DMS153 treated with DMSO at 0.1 percent for 48 hours (cell line): ENCODE results near the gene NAA30.

Experiments
- DNase-seq: peaks from one replicate; lab custom pipeline; 2025; ENCODE audit not compliant: unreplicated experiment; lab: John Stamatoyannopoulos, UW

NAA30 gene

GRCh38 chr14:57392830-57393229 is 2.4 kb downstream of the NAA30 start:
- DNase-seq, result no peak

- no peak for DNase-seq
Measured at GRCh38 chr14:57400556-57401494, 10.4 kb downstream of the NAA30 start.

GRCh38 chr14:57401501-57401900 is 11.1 kb downstream of the NAA30 start:
- DNase-seq, result no peak

DNA sequence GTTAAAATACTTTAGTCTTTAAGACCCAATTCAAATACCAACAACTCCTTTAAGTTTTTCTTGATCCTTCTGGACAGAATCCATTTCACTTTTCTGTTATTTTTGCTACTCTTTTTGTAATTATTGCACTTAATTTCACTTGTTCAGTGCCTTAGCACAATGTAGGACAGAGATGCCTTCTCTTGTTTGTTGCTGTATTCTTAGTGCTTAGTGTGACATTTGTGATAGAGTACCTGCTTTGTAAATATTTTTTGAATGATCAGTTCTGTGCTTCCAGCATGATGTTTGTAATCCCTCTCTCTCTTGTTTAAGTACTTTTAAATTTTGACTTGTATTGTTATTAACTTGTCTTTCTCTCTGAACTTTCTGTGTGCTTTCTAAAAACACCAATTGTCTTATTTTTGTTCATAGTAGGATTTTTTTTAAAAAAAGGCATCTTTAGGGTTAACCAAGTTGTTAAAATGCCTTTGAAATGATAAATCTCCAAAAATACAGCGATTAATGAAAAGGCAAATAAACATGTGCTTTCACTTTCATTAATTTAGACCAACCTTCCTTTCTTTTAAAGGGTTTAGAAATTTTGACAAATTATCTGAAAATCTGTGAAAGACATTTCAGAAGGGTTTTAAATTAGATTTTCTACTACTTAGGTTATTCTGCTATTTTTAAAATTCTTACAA is 11.9 kb downstream of the NAA30 start:
- DNase-seq, result no peak

DNA sequence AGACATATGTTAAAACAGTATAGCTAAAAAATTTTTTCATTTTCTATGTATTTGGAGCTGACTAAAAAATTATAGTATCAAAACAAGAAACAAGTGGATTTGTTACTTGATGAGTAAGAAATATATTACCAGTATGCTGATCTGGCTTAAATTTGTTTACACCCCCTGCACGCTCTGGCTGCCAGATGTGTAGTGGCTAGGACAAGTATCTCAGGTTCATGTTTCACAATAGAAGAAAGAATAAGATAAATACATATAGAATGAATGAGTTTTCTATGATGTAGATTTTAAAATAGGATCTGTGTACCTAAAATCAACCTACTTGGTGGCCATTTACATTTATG is 13.1 kb downstream of the NAA30 start:
- no peak for DNase-seq

DNA sequence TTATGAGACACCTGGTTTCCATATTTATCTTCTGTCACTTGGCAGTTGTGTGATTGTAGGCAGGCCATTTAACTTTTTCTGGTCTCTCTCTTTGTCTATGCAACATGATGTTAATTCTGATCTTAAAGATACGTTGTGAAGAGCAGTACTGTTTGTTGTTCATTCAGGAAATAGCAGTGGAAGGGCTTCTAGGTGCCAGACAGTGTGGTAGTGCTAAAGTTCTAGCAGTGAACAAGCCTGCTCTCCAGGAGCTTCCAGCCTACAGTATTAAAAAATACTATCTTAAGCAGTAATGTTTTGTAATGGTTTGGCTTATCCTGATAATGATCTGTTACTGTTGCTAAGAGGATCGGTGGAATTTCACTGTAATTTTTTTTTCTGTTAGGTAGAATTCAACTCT is 15.2 kb downstream of the NAA30 start:
- no peak for DNase-seq

DNA sequence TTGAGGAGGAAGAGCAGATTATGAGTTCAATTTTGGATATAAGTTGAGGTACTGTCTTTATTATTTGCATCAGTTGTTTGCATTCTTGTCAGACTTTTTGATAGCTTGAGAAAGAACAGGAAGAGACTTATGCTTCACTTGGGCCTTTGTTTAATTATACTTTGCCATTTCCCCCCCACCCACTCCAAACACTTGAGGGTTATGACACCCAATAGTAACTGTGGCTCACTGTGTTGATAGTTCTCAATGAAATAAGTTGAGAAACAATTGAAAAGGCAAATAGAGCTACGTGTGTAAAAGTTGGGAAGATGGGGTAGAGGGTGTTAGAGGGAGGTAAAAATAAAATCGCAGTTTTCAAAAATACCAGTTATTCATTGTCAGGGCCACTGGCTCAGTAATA is 17.7 kb downstream of the NAA30 start:
- DNase-seq, result no peak

DNA sequence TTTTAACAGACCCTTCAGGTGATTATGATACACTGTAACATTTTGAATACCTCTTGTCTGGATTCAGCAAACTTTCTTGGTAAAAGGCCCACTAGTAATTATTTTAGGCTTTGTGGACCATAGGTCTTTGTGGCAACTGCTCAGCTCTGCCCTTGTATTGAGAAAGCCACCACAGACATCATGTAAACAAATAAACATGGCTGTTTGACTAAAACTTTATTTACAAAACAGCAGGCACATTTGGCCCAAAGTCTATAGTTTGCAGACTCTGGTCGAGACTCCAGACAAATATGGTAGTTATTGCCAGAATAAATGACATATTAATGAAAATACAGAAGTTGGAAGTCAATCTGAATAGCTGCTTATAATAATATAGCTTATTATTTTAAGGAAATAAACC is 18.2 kb downstream of the NAA30 start:
- no peak for DNase-seq

GRCh38 chr14:57412341-57412740 is 22.0 kb downstream of the NAA30 start:
- no peak for DNase-seq

- DNase-seq, result no peak
Measured at GRCh38 chr14:57413849-57414248, 23.5 kb downstream of the NAA30 start.

DNA sequence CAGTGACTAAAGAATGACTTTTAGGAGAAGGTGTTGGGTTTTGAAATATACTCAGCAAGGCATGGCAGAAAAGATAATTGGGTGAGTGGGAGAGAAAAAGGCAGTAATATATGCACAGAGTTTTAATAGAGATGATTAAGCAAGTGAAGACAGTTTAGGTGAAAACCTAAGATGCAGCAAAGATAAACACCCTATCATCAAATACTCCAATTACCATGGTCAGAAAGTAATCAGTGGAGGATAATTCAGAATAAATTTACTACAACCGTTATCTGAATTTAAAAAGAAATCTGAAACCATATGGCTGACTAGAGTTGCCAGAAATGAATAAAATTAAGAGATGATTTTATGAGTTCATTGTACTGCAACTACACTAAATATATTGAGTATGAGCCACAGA is 26.8 kb downstream of the NAA30 start:
- no peak for DNase-seq

- DNase-seq, result no peak
Measured at GRCh38 chr14:57418999-57419398, 28.6 kb downstream of the NAA30 start.

GRCh38 chr14:57420033-57420432 is 29.6 kb downstream of the NAA30 start:
- DNase-seq, result no peak

DNA sequence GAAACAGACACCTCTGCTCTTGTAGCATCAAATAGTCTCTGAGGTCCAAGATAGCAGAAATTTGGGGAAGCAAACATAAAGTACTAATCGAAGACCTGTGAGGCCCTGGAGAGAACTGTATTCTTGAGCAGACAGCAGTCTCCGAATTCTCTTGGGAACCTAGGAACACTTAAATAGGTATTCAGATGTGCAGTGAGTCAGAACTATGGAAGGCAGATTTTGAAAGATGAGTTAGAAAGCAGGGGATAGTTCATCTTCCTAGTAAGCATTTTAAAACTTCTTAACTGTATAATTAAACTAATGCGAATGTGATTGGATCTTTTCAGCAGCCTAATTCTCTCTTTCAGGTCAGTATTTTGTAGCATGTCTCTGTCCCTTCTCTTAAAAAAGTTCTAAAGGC is 30.6 kb downstream of the NAA30 start:
- no peak for DNase-seq

- no peak for DNase-seq
Measured at GRCh38 chr14:57435923-57436322, 45.5 kb downstream of the NAA30 start.

DNA sequence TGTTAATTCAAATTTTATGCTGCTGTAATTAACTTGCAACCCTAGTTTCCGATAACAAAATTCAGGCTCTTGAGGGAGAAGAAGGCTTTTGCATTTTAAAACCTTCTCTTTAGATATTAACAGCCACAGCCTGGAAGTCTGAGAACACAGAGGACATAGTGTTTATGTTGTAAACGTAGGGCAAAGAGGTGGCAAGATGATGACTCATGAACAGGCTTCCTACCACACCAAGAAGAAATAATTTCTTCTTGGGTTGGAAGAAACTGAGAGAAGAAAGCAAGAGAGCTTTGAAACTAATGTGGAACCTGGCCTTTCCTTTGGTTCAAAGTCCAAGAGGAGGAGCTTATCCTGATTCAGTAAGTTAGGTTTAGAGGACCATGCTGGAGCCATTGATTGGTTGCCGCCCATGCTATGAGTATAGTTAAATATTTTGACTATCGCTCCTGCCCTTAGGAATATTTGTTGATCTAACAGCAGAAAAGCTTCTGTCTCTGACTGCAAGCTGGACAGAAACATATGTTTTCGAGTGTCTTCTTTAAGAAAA is 71.5 kb downstream of the NAA30 start:
- DNase-seq, result no peak

DNA sequence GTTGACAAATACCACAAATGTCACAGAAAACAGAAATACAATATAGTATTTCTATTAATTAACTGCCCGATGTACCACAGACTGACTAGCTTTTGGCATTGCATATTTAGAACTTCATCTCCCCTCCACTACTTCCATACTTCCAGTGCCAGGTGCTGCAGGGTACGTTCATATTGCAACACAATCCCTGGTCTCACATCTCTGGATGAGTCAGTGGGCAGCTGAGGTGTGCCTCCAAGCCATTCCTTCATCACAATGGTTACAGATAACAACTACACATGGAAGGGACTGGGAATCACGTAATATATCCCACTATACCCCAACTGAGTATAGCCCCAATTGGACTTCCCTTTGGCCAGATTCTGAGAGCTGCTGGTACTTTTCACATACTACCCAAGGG is 72.2 kb downstream of the NAA30 start:
- DNase-seq, result no peak

DNA sequence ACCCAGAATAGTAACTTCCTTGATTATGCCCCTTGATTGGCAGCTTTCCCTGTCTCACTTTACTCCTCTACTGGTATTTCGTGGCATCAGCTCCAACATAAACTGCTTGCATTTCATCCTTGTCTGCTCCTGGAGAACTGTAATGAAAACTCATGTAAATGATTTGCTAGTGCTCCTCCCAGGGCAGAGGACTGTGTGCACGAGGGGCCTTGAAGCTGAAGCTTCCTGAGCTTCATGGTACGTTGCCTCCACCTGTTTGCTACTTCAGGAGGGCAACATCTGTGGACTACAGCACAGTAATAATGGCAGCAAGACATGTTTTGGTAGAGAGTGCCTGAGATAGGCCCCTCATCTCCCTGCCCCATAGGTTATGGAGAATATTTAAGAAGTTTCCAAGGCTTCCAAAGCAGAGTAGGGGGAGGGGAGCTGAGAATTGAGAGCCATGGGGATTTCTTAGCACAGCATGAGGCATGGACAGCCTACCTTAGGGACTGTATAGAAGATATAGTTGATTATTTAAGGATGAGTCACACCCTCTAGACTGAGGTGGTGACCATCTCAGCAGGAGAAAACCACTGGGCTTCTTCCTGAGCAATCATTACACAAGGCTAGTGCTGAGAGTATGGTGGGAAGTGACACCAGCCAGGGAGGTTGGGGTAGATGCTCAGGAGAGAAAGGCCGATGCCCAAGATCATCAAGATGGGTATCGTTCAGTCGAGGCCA is 73.8 kb downstream of the NAA30 start:
- DNase-seq, result no peak
